Hematopoietic multipotent progenitor cell (in vitro differentiated cells): Measurements from ENCODE around the gene PCDHA3. TPM values are rescaled to one million over a fixed set of nuclear protein-coding genes. Genes with fewer than 3 reads are reported as not detected.
A peak's percentile ranks its signal among the peaks of the same experiment; 100 is the strongest.
"Not testable (repeated sequence)": the region's sequence is repeated elsewhere in the genome, so short reads cannot be mapped to it uniquely, and the experiment has no call there.

Source experiments
- DNase-seq, 3 donors: peaks; one replicate each; pipeline ENCODE4 v3.0.0-alpha.2; 2011 to 2015; ENCODE audit warnings: low read depth in 2 of 3, low spot score in 2 of 3
- total RNA-seq: library from RNA; depleted of rRNA; stranded (reverse); fragments of >200 nt; gene quantifications from one replicate; pipeline ENCODE4 v1.2.3, GENCODE V29; 2012

Gene PCDHA3
- total RNA-seq, 1 donor: under 0.01 TPM

DNA sequence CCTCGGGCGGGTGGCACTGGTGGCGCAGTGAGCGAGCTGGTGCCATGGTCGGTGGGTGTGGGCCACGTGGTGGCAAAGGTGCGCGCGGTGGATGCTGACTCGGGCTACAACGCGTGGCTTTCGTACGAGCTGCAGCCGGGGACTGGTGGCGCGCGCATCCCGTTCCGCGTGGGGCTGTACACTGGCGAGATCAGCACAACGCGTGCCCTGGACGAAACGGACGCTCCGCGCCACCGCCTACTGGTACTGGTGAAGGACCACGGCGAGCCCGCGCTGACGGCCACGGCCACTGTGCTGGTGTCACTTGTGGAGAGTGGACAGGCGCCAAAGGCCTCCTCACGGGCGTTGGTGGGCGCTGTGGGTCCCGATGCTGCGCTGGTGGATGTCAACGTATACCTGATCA is 8.0 kb downstream of the PCDHA3 start:
- no peak for DNase-seq

DNA sequence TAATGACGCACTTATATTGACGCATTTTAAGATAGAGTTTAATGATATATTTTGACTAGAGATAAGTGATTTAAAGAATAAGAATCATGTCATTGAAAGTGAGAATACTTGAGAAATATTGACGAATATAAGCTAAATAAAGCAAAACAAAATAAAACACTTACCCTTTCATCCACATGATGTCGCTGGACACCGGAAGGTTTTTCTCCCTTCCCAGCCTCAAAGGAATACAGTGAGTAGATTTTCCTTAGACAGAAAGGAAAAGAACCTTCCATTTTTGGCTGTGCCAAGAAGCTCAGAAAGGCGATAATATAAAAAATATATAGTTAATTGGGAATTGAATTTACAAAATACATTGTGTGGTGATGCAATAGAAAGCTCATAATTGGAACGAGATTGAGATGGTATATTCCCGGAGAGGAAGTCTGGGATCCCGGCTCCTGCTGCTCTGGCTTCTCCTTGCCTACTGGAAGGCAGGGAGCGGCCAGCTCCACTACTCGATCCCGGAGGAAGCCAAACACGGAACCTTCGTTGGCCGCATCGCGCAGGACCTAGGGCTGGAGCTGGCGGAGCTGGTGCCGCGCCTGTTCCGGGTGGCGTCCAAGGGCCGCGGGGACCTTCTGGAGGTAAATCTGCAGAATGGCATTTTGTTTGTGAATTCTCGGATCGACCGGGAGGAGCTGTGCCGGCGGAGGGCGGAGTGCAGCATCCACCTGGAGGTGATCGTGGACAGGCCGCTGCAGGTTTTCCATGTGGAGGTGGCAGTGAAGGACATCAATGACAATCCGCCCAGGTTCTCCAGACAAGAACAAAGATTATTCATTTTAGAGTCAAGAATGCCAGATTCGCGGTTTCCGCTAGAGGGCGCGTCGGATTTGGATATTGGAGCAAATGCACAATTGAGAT is 20.8 kb downstream of the PCDHA3 start, which contains the start of gene PCDHA5:
Gene PCDHA5, plus strand, starts transcription at position 239 of the 906 bp plus-strand sequence.
- DNase-seq: peak in 1 of 3 donors; percentile 9

GRCh38 chr5:140822281-140822629 is 21.4 kb downstream of the PCDHA3 start:
- DNase-seq: no peak

- DNase-seq: not testable (repeated sequence)
These were observed 22.1 kb downstream of the PCDHA3 start for GRCh38 chr5:140822969-140823368.

DNA sequence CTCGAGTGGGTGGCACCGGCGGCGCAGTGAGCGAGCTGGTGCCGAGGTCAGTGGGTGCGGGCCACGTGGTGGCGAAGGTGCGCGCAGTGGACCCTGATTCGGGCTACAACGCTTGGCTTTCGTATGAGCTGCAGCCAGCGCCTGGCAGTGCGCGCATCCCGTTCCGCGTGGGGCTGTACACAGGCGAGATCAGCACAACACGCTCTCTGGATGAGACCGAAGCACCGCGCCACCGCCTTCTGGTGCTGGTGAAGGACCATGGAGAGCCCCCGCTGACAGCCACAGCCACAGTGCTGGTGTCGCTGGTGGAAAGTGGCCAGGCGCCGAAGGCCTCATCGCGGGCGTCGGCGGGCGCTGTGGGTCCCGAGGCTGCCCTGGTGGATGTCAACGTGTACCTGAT is 22.6 kb downstream of the PCDHA3 start:
- DNase-seq: no peak

DNA sequence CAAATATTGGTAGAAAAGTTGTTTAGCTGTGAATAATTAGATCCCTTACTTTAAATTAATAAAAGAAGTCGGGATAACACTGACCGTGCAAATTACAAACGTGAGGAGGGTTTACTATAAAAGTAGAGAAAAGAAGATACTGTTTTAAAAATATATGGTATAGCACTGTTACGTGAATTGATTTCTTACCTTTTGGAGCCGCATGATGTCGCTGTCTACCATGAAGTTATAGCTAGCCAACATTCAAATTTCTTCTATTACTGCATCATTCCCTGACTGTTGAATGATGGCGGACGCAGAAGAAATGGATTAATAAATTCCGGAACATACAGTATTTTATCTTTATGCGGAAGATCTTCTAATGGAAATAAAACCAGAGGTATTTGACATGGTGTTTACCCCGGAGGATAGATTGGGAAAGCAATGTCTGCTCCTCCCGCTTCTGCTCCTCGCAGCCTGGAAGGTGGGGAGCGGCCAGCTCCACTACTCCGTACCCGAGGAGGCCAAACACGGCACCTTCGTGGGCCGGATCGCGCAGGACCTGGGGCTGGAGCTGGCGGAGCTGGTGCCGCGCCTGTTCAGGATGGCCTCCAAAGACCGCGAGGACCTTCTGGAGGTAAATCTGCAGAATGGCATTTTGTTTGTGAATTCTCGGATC is 27.0 kb downstream of the PCDHA3 start, which contains the start of gene PCDHA6:
Gene PCDHA6, plus strand, starts transcription at position 257 of the 658 bp plus-strand sequence. Its CDS starts 132 bp downstream, at position 389.
- DNase-seq: no peak

DNA sequence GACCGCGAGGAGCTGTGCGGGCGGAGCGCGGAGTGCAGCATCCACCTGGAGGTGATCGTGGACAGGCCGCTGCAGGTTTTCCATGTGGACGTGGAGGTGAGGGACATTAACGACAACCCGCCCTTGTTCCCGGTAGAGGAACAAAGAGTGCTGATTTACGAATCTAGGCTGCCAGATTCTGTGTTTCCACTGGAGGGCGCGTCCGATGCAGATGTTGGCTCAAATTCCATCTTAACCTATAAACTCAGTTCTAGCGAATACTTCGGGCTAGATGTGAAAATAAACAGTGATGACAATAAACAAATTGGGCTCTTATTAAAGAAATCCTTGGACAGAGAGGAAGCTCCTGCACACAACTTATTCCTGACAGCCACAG is 27.5 kb downstream of the PCDHA3 start:
- no peak for DNase-seq

- DNase-seq: not testable (repeated sequence)
These were observed 28.9 kb downstream of the PCDHA3 start for GRCh38 chr5:140829511-140830501.

- no peak for DNase-seq
These were observed 33.1 kb downstream of the PCDHA3 start, which contains the start of gene PCDHA7 for GRCh38 chr5:140833993-140834392. Gene PCDHA7 (plus strand): TSS chr5:140834269. CDS start chr5:140834384, 115 bp downstream.

DNA sequence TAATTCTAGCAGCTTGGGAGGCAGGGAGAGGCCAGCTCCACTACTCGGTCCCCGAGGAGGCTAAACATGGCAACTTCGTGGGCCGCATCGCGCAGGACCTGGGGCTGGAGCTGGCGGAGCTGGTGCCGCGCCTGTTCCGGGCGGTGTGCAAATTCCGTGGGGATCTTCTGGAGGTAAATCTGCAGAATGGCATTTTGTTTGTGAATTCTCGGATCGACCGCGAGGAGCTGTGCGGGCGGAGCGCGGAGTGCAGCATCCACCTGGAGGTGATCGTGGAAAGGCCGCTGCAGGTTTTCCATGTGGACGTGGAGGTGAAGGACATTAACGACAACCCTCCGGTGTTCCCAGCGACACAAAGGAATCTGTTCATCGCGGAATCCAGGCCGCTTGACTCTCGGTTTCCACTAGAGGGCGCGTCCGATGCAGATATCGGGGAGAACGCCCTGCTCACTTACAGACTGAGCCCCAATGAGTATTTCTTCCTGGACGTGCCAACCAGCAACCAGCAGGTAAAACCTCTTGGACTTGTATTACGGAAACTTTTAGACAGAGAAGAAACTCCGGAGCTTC is 33.7 kb downstream of the PCDHA3 start:
- DNase-seq: not testable (repeated sequence)

DNA sequence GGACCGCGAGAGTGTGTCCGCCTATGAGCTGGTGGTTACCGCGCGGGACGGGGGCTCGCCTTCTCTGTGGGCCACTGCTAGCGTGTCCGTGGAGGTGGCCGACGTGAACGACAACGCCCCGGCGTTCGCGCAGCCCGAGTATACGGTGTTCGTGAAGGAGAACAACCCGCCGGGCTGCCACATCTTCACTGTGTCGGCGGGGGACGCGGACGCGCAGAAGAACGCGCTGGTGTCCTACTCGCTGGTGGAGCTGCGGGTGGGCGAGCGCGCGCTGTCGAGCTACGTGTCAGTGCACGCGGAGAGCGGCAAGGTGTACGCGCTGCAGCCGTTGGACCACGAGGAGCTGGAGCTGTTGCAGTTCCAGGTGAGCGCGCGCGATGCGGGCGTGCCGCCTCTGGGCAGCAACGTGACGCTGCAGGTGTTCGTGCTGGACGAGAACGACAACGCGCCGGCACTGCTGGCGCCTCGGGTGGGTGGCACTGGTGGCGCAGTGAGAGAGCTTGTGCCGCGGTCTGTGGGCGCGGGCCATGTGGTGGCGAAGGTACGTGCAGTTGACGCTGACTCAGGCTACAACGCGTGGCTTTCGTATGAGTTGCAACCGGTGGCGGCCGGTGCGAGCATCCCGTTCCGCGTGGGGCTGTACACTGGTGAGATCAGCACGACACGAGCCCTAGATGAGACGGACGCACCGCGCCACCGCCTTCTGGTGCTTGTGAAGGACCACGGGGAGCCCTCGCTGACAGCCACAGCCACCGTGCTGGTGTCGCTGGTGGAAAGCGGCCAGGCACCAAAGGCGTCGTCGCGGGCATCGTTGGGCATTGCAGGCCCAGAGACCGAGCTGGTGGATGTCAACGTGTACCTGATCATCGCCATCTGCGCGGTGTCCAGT is 35.0 kb downstream of the PCDHA3 start:
- DNase-seq: no peak

GRCh38 chr5:140840978-140841962 is 40.4 kb downstream of the PCDHA3 start, which contains the start of gene PCDHA8:
Gene PCDHA8 (plus strand): TSS chr5:140841187. CDS start chr5:140841322, 135 bp downstream.
- DNase-seq: no peak

GRCh38 chr5:140842798-140843733 is 42.2 kb downstream of the PCDHA3 start:
- no peak for DNase-seq

DNA sequence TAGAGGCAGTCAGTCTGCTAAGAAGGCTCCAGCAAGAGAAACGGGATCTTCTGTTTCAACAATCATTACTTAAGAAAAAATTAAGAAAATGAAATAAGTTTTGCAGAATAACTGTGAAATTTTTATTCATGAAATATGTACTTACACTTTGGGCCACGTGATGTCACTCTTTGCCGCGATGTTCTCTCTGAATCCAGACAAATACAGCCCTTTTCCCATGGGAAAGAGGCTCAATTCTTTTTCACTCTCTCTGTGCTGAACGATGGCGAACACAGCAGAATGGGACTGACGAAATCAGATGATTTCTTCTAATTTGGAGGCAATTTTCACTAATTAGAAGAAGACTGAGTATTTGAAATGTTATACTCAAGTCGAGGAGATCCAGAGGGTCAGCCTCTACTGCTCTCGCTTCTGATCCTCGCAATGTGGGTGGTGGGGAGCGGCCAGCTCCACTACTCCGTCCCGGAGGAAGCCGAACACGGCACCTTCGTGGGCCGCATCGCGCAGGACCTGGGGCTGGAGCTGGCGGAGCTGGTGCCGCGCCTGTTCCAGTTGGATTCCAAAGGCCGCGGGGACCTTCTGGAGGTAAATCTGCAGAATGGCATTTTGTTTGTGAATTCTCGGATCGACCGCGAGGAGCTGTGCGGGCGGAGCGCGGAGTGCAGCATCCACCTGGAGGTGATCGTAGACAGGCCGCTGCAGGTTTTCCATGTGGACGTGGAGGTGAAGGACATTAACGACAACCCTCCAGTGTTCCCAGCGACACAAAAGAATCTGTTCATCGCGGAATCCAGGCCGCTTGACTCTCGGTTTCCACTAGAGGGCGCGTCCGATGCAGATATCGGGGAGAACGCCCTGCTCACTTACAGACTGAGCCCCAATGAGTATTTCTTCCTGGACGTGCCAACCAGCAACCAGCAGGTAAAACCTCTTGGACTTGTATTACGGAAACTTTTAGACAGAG is 47.6 kb downstream of the PCDHA3 start, which contains the start of gene PCDHA9:
Gene PCDHA9, plus strand, starts transcription at position 244 of the 964 bp plus-strand sequence. Its CDS starts 114 bp downstream, at position 358.
- not testable (repeated sequence) for DNase-seq
